ENCODE measurements around the gene LGALS9.

The LGALS9 gene

GRCh38 chr17:27602721-27603420 is 28.1 kb upstream of the LGALS9 start:
- peak; percentile 81 for DNase-seq (ENCODE audit: low read depth)
- H3K4me3 ChIP-seq (ENCODE audit: low read depth, low read length), result no peak overlapping the region
- TF ChIP-seq CTCF (conservative IDR thresholded peaks at IDR 0.05; ENCODE audit: low read depth, low read length), result peak; percentile 98

- no peak overlapping the region for H3K4me3 ChIP-seq (ENCODE audit: low read depth, low read length)
- no peak for TF ChIP-seq CTCF (conservative IDR thresholded peaks at IDR 0.05; ENCODE audit: low read depth, low read length)
- no peak for DNase-seq (ENCODE audit: low read depth)
These were observed 27.6 kb upstream of the LGALS9 start for GRCh38 chr17:27603421-27603770.

- no peak for DNase-seq (ENCODE audit: low read depth)
- no peak overlapping the region for H3K4me3 ChIP-seq (ENCODE audit: low read depth, low read length)
- no peak for TF ChIP-seq CTCF (conservative IDR thresholded peaks at IDR 0.05; ENCODE audit: low read depth, low read length)
These were observed 26.9 kb upstream of the LGALS9 start for GRCh38 chr17:27603880-27604794.

GRCh38 chr17:27605409-27605808 is 25.6 kb upstream of the LGALS9 start:
- TF ChIP-seq CTCF (conservative IDR thresholded peaks at IDR 0.05; ENCODE audit: low read depth, low read length), result no peak
- DNase-seq (ENCODE audit: low read depth), result no peak
- no peak overlapping the region for H3K4me3 ChIP-seq (ENCODE audit: low read depth, low read length)

- H3K4me3 ChIP-seq (ENCODE audit: low read depth, low read length), result no peak overlapping the region
- no peak for DNase-seq (ENCODE audit: low read depth)
- TF ChIP-seq CTCF (conservative IDR thresholded peaks at IDR 0.05; ENCODE audit: low read depth, low read length), result no peak
These were observed 23.4 kb upstream of the LGALS9 start for GRCh38 chr17:27607521-27608091.

- H3K4me3 ChIP-seq (ENCODE audit: low read depth, low read length), result no peak overlapping the region
- TF ChIP-seq CTCF (conservative IDR thresholded peaks at IDR 0.05; ENCODE audit: low read depth, low read length), result no peak
- no peak for DNase-seq (ENCODE audit: low read depth)
These were observed 22.4 kb upstream of the LGALS9 start for GRCh38 chr17:27608328-27609230.

All from choroid plexus epithelial cell (primary cell).